B cell (primary cell): ENCODE measurements around the gene GINS3.

Experiments
- EZH2 ChIP-seq: IDR thresholded peaks from 2 replicates; pipeline ENCODE4 v1.6.1; 2012; ENCODE audit warnings: borderline replicate concordance, low read depth, mild to moderate bottlenecking, moderate library complexity, low read length; ENCODE audit not compliant: insufficient read depth, poor library complexity, severe bottlenecking
- TF ChIP-seq, protein P1 (sequence below): fragments of 200-600 bp; IDR thresholded peaks from one replicate; pipeline ENCODE4 v1.8.0; 2022; ENCODE audit warnings: antibody characterized with exemption, mild to moderate bottlenecking

DNA sequence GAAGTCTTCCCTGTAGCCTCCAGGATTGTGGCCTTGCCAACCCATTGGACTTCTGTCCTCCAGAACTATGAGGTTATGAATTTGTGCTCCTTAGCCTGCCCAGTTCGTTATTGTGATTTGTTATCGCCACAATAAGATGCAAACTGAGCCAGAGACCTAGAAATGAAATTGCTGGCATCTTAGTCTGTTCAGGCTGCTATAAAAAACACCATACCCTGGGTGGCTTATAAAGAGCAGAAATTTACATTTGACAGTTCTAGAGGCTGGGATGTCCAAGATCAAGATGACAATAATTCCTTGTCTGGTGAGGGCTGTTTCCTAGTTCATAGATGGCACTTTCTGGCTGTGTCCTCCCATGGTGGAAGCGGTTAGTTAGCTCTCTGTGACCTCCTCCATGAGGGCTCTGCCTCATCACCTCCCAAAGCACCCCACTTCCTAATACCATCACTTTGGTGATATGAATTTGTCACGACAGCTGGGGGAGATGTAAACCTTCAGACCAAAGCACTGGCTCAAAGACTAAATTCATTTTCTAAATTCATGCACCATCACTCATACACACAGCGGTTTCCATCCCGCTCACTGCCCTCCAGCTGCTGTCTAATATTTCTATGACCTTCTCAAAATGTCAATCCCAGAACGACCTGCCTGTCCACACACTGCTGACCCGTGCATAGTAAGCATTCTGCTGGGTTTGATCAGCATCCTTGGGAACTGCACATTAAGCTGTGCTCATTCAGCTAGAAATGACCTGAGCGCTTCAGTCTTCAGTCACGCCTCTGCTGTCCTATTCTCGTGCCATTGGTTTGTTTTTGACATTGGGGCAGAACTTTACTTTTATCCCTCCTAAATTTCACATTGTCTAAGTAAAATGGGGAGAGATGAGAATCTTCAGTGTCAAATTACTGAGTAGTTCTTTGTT is 36.6 kb downstream of the GINS3 start:
- TF ChIP-seq, protein P1, sequence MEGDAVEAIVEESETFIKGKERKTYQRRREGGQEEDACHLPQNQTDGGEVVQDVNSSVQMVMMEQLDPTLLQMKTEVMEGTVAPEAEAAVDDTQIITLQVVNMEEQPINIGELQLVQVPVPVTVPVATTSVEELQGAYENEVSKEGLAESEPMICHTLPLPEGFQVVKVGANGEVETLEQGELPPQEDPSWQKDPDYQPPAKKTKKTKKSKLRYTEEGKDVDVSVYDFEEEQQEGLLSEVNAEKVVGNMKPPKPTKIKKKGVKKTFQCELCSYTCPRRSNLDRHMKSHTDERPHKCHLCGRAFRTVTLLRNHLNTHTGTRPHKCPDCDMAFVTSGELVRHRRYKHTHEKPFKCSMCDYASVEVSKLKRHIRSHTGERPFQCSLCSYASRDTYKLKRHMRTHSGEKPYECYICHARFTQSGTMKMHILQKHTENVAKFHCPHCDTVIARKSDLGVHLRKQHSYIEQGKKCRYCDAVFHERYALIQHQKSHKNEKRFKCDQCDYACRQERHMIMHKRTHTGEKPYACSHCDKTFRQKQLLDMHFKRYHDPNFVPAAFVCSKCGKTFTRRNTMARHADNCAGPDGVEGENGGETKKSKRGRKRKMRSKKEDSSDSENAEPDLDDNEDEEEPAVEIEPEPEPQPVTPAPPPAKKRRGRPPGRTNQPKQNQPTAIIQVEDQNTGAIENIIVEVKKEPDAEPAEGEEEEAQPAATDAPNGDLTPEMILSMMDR, result no peak
- no peak for TF ChIP-seq EZH2
